HepG2 (cell line): ENCODE results near the gene SPSB2. TPM values are rescaled to one million over a fixed set of nuclear protein-coding genes. Genes with fewer than 3 reads are reported as not detected.
"Not testable (repeated sequence)": the region's sequence is repeated elsewhere in the genome, so short reads cannot be mapped to it uniquely, and the experiment has no call there.

Experiments used
- ATAC-seq: fragments of 200-7000 bp; cut with Tn5 transposase; 3 replicates; pipeline ENCODE4 v1.9.1; 2020; ENCODE audit warnings: mild to moderate bottlenecking, moderate library complexity
- BruUV-seq: library from RNA; stranded (reverse); fragments of 400-500 nt; replicated peaks from 2 replicates; lab custom pipeline; 2021; lab: Mats Ljungman, UMichigan
- CTCF ChIA-PET: fragments of 300-600 bp; formaldehyde crosslinking; extraction: SDS; loops from one replicate; lab custom pipeline; 2021; ENCODE audit warnings: low total read pairs, inconsistent platforms, low intra/inter-chr PET ratio; lab: Yijun Ruan, JAX
- POLR2A ChIA-PET: fragments of 350-600 bp; sonication (Branson Sonifier 250); formaldehyde crosslinking; loops from one replicate; lab custom pipeline; 2020; ENCODE audit warnings: antibody characterized with exemption, inconsistent platforms; lab: Yijun Ruan, JAX
- DNase-seq: peaks from one replicate; pipeline ENCODE4 v3.0.0-alpha.2; 2015; ENCODE audit warnings: low spot score
- FAIRE-seq: peaks from 3 replicates; lab custom pipeline; 2011; peaks lifted over from hg19 to GRCh38; lab: Jason Lieb, UNC
- H2AFZ ChIP-seq: one replicate; pipeline ENCODE4 v1.6.1; 2011; ENCODE audit warnings: low read length, inconsistent platforms
- H3K27ac ChIP-seq: fragments of 300-600 bp; 3 replicates; pipeline ENCODE4 v1.8.0; 2011; ENCODE audit warnings: mixed run types, mild to moderate bottlenecking, mixed read lengths, low read length, inconsistent platforms; ENCODE audit not compliant: insufficient read depth; ENCODE audit errors: extremely low read length
- H3K27me3 ChIP-seq, 2 experiments: fragments of 200-600 bp in 1 of 2; 2 replicates in 1 of 2; 3 replicates in 1 of 2; pipeline versions ENCODE4 v1.6.0 to v1.8.0; 2011; ENCODE audit warnings: low read length in 2 of 2, mild to moderate bottlenecking in 2 of 2, moderate library complexity in 2 of 2, inconsistent platforms in 1 of 2; ENCODE audit not compliant: insufficient read depth in 2 of 2, control insufficient read depth in 1 of 2
- H3K36me3 ChIP-seq, 2 experiments: fragments of 200-600 bp in 1 of 2; replicated peaks in 1 of 2; 2 replicates in 1 of 2; 3 replicates in 1 of 2; pipeline versions ENCODE4 v1.5.1 to v1.8.0; 2011; ENCODE audit warnings: low read length in 2 of 2, inconsistent platforms in 1 of 2; ENCODE audit not compliant: insufficient read depth in 2 of 2, control insufficient read depth in 1 of 2
- H3K4me1 ChIP-seq: 2 replicates; pipeline ENCODE4 v1.5.1; 2012; ENCODE audit warnings: low read length, inconsistent platforms; ENCODE audit not compliant: insufficient read depth
- H3K4me2 ChIP-seq: 2 replicates; pipeline ENCODE4 v1.6.0; 2011; ENCODE audit warnings: low read depth, low read length, inconsistent platforms
- H3K4me3 ChIP-seq, 3 experiments: fragments of 200-600 bp in 1 of 3; sonication (generic), shearing (Covaris generic) in 1 of 3; replicated peaks in 1 of 3; 2 replicates each; pipeline ENCODE4 v1.5.1; 2011 to 2016; ENCODE audit warnings: low read length in 3 of 3, inconsistent platforms in 2 of 3, low read depth in 2 of 3, mild to moderate bottlenecking in 2 of 3, control low read depth in 1 of 3, mixed read lengths in 1 of 3; ENCODE audit not compliant: insufficient read depth in 1 of 3
- H3K79me2 ChIP-seq: one replicate; pipeline ENCODE4 v1.6.1; 2011; ENCODE audit warnings: low read length, inconsistent platforms; ENCODE audit not compliant: insufficient read depth
- H3K9ac ChIP-seq: 2 replicates; pipeline ENCODE4 v1.6.0; 2011; ENCODE audit warnings: mild to moderate bottlenecking, low read depth, low read length, inconsistent platforms; ENCODE audit not compliant: insufficient read depth
- H3K9me3 ChIP-seq: 2 replicates; pipeline ENCODE4 v1.5.1; 2012; ENCODE audit warnings: mild to moderate bottlenecking, low read length
- H4K20me1 ChIP-seq: 2 replicates; pipeline ENCODE4 v1.6.0; 2011; ENCODE audit warnings: inconsistent platforms, mild to moderate bottlenecking, low read length, moderate library complexity; ENCODE audit not compliant: insufficient read depth
- PPARG ChIP-seq: conservative IDR thresholded peaks from 2 replicates; pipeline ENCODE4 v1.6.1; 2016; ENCODE audit warnings: missing biosample characterization, missing genetic modification reagents
- WGBS: methylation state at CpG from one replicate; pipeline ENCODE4 v1.1.6; 2017; ENCODE audit warnings: low lambda C conversion rate; 5-methylcytosine and 5-hydroxymethylcytosine counted together
- in situ Hi-C: cut with HindIII; loops from 2 replicates; pipeline ENCODE4 v1.10.0; 2017; ENCODE audit warnings: low pct_unique_long_range_greater_than_20kb; ENCODE audit not compliant: extremely low pct_ligation_motif_present
- intact Hi-C: fragments of 100-400 bp; cut with micrococcal nuclease; formaldehyde crosslinking; loops from one replicate; pipeline ENCODE4 v1.10.0; 2022; ENCODE audit not compliant: unreplicated experiment
- polyA plus RNA-seq, 8 experiments: library from polyadenylated mRNA; depleted of rRNA in 3 of 8; stranded (reverse) in 7 of 8; unstranded in 1 of 8; fragments of >200 nt; fragmentation: Illumina TruSeq in 4 of 8; extraction: Trizol in 4 of 8; gene quantifications; 2 replicates each; pipeline versions ENCODE4 v1.2.1 to v1.2.3, GENCODE V29; 2011 to 2016; ENCODE audit warnings: low read depth in 4 of 8, missing spikeins in 1 of 8, mixed read lengths in 1 of 8; ENCODE audit not compliant: insufficient read depth in 1 of 8
- total RNA-seq, 5 experiments: library from RNA; depleted of rRNA; stranded (reverse); fragments of >200 nt; fragmentation: Illumina TruSeq; extraction: Trizol; gene quantifications; 2 replicates each; pipeline ENCODE4 v1.2.3, GENCODE V29; 2016; ENCODE audit warnings: low read depth in 1 of 5
- TF ChIP-seq, protein P1 (sequence below): sonication (generic); formaldehyde crosslinking; IDR thresholded peaks from one replicate; pipeline ENCODE4 v1.5.1; 2020; ENCODE audit warnings: mild to moderate bottlenecking, missing genetic modification reagents; ENCODE audit errors: not compliant biosample characterization

Gene SPSB2
- total and polyA plus RNA-seq, 2 of the 13 experiments (the other 11 are each of a cell fraction or from before 2014, with no cell fraction given), result 2.0 to 6.2 TPM

DNA sequence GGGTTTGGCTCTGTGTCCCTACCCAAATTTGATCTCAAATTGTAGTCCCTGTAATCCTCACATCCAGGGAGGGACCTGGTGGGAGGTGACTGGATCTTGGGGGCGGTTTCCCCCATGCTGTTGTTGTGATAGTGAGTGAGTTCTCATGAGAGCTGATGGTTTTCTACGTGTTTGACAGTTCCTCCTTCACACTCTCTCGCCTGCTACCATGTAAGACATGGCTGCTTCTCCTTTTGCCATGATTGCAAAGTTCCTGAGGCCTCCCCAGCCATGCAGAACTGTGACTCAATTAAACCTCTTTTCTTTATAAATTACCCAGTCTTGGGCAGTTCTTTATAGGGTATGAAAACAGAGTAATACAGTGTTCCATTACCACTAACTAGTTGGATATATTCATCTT lies 21.2 kb upstream of the SPSB2 start (continued):
- TF ChIP-seq, protein P1, sequence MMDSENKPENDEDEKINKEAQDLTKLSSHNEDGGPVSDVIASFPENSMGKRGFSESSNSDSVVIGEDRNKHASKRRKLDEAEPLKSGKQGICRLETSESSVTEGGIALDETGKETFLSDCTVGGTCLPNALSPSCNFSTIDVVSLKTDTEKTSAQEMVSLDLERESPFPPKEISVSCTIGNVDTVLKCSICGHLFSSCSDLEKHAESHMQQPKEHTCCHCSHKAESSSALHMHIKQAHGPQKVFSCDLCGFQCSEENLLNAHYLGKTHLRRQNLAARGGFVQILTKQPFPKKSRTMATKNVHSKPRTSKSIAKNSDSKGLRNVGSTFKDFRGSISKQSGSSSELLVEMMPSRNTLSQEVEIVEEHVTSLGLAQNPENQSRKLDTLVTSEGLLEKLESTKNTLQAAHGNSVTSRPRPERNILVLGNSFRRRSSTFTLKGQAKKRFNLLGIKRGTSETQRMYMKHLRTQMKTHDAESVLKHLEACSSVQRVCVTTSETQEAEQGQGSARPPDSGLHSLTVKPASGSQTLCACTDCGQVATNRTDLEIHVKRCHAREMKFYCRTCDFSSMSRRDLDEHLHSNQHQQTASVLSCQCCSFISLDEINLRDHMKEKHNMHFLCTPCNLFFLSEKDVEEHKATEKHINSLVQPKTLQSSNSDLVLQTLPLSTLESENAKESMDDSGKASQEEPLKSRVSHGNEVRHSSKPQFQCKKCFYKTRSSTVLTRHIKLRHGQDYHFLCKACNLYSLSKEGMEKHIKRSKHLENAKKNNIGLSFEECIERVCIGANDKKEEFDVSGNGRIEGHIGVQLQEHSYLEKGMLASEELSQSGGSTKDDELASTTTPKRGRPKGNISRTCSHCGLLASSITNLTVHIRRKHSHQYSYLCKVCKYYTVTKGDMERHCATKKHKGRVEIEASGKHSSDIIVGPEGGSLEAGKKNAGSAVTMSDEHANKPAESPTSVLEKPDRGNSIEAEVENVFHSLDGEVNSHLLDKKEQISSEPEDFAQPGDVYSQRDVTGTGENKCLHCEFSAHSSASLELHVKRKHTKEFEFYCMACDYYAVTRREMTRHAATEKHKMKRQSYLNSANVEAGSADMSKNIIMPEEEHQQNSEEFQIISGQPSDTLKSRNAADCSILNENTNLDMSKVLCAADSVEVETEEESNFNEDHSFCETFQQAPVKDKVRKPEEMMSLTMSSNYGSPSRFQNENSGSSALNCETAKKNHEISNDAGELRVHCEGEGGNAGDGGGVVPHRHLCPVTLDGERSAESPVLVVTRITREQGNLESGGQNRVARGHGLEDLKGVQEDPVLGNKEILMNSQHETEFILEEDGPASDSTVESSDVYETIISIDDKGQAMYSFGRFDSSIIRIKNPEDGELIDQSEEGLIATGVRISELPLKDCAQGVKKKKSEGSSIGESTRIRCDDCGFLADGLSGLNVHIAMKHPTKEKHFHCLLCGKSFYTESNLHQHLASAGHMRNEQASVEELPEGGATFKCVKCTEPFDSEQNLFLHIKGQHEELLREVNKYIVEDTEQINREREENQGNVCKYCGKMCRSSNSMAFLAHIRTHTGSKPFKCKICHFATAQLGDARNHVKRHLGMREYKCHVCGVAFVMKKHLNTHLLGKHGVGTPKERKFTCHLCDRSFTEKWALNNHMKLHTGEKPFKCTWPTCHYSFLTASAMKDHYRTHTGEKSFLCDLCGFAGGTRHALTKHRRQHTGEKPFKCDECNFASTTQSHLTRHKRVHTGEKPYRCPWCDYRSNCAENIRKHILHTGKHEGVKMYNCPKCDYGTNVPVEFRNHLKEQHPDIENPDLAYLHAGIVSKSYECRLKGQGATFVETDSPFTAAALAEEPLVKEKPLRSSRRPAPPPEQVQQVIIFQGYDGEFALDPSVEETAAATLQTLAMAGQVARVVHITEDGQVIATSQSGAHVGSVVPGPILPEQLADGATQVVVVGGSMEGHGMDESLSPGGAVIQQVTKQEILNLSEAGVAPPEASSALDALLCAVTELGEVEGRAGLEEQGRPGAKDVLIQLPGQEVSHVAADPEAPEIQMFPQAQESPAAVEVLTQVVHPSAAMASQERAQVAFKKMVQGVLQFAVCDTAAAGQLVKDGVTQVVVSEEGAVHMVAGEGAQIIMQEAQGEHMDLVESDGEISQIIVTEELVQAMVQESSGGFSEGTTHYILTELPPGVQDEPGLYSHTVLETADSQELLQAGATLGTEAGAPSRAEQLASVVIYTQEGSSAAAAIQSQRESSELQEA (CRISPR knock-in tag), result no peak
- TF ChIP-seq PPARG (CRISPR knock-in tag), result no peak
- TF ChIP-seq, all 625 proteins: peak for 0

DNA sequence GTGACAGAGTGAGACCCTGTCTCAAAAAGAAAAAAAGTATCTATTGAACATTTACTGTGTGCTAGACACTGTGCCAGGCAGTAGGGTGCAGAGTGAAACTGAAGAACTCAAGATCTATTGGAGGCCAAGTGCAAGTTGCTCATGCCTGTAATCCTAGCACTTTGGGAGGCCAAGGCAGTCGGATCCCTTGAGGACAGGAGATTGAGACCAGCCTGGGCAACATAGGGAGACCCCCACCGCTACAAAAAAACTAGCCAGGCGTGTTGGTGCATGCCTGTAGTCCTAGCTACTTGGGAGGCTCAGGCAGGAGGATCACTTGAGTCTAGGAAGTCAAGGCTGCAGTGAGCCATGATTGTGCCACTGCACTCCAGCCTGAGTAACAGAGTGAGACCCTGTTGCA lies 19.6 kb upstream of the SPSB2 start:
- H3K27ac ChIP-seq, intact Hi-C loops, H3K9me3 ChIP-seq, CTCF ChIA-PET, FAIRE-seq, BruUV-seq, H4K20me1 ChIP-seq, H3K9ac ChIP-seq, ATAC-seq, in situ Hi-C loops, H3K4me2 ChIP-seq, H3K27me3 ChIP-seq, H3K4me3 ChIP-seq, H3K36me3 ChIP-seq, DNase-seq, H3K79me2 ChIP-seq, H2AFZ ChIP-seq: not testable (repeated sequence)
- WGBS, result 97% methylated on average over 3 of the region's 3 CpGs
- H3K4me1 ChIP-seq, result peaks cover 41% of the 10 kb centered on the region
- POLR2A ChIA-PET, result interaction anchor here (2.0 to 4.4 kb wide), 8 partner anchors 9 to 216 kb away, joined by 4 to 73 read pairs (median 12); partner anchors contain the start of genes ENO2 and SPSB2
